Neural progenitor cell (in vitro differentiated cells): ENCODE results near the gene MBL2. TPM values are rescaled to one million over a fixed set of nuclear protein-coding genes. Genes with fewer than 3 reads are reported as not detected.

Source experiments
- DNase-seq: peaks from one replicate; pipeline ENCODE4 v3.0.0-alpha.2; 2016; ENCODE audit warnings: low spot score
- H2AFZ ChIP-seq: fragments of 200-600 bp; sonication (generic); replicated peaks from 2 replicates; pipeline ENCODE4 v1.6.1; 2016; ENCODE audit warnings: antibody characterized with exemption
- H3F3A ChIP-seq: fragments of 200-600 bp; sonication (generic); 2 replicates; pipeline ENCODE4 v1.6.1; 2016; ENCODE audit warnings: antibody characterized with exemption, low read depth
- H3K27ac ChIP-seq: fragments of 200-600 bp; sonication (generic); 2 replicates; pipeline ENCODE4 v1.5.1; 2016; ENCODE audit warnings: mild to moderate bottlenecking
- H3K27me3 ChIP-seq: fragments of 200-600 bp; sonication (generic); 2 replicates; pipeline ENCODE4 v1.6.1; 2016; ENCODE audit warnings: mild to moderate bottlenecking, moderate library complexity
- H3K36me3 ChIP-seq: fragments of 200-600 bp; sonication (generic); 2 replicates; pipeline ENCODE4 v1.5.1; 2016
- H3K4me1 ChIP-seq: fragments of 200-600 bp; sonication (generic); 2 replicates; pipeline ENCODE4 v1.6.1; 2016; ENCODE audit warnings: mixed run types
- H3K4me2 ChIP-seq: fragments of 200-600 bp; sonication (generic); 2 replicates; pipeline ENCODE4 v1.6.1; 2016
- H3K4me3 ChIP-seq: fragments of 200-600 bp; sonication (generic); 2 replicates; pipeline ENCODE4 v1.5.1; 2016
- H3K79me2 ChIP-seq: fragments of 200-600 bp; sonication (generic); 2 replicates; pipeline ENCODE4 v1.6.1; 2016; ENCODE audit warnings: low read depth
- H3K9ac ChIP-seq: fragments of 200-600 bp; sonication (generic); 2 replicates; pipeline ENCODE4 v1.6.1; 2016
- H3K9me3 ChIP-seq: fragments of 200-600 bp; sonication (generic); 2 replicates; pipeline ENCODE4 v1.5.1; 2016; ENCODE audit warnings: low read depth
- H4K20me1 ChIP-seq: fragments of 200-600 bp; sonication (generic); 2 replicates; pipeline ENCODE4 v1.6.1; 2016; ENCODE audit warnings: low read depth
- H3K27ac Mint-ChIP-seq: 3 replicates; pipeline ENCODE4 v1.8.0; 2021; ENCODE audit warnings: mixed read lengths
- H3K27me3 Mint-ChIP-seq: 2 replicates; pipeline ENCODE4 v1.8.0; 2022; ENCODE audit warnings: low read depth, mild to moderate bottlenecking, inconsistent platforms, moderate library complexity, mixed read lengths; ENCODE audit not compliant: insufficient read depth
- H3K36me3 Mint-ChIP-seq: 3 replicates; pipeline ENCODE4 v1.8.0; 2021; ENCODE audit warnings: mixed read lengths
- H3K4me1 Mint-ChIP-seq: 3 replicates; pipeline ENCODE4 v1.8.0; 2021; ENCODE audit warnings: mixed read lengths
- H3K4me3 Mint-ChIP-seq: 3 replicates; pipeline ENCODE4 v1.8.0; 2021; ENCODE audit warnings: mild to moderate bottlenecking, moderate library complexity, mixed read lengths
- H3K9me3 Mint-ChIP-seq: 3 replicates; pipeline ENCODE4 v1.8.0; 2020; ENCODE audit warnings: mixed read lengths
- EZH2 ChIP-seq: fragments of 200-600 bp; sonication (generic); IDR thresholded peaks from 2 replicates; pipeline ENCODE4 v1.6.1; 2017; ENCODE audit warnings: antibody characterized with exemption, mild to moderate bottlenecking, moderate library complexity
- EZH2phosphoT487 ChIP-seq: fragments of 200-600 bp; sonication (generic); IDR thresholded peaks from 2 replicates; pipeline ENCODE4 v1.6.1; 2017; ENCODE audit warnings: antibody characterized with exemption
- total RNA-seq: library from RNA; depleted of rRNA; stranded (reverse); fragments of >200 nt; gene quantifications from 2 replicates; pipeline ENCODE4 v1.2.3, GENCODE V29; 2015; ENCODE audit warnings: low replicate concordance
- TF ChIP-seq, protein P1 (sequence below): fragments of 200-600 bp; sonication (generic); IDR thresholded peaks from 2 replicates; pipeline ENCODE4 v1.5.1; 2017; ENCODE audit warnings: antibody characterized with exemption, mild to moderate bottlenecking

MBL2 gene
- total RNA-seq, 1 donor from 2014 or later: not detected

DNA sequence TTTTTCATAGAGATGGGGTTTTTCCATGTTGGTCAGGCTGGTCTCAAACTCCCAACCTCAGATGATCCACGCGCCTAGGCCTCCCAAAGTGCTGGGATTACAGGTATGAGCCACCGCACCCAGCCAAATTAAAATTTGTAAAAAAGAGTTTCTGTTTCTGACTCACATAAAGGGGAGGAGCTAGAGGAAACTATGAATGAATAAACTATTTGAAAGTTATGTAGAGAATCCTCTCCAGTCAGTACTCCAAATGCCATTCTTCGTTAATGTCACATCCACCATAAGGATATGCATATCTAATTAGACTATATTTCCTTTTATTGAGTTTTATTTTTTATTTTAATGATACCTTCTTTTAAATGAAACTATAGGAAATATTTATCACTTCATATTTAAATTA, 52.6 kb downstream of the MBL2 start:
- peaks cover 3% of the 10 kb centered on the region for H3K9me3 Mint-ChIP-seq
- Histone ChIP-seq H3K9me3 (no peaks in the 10 kb centered on the region), H3F3A (no peaks in the 10 kb centered on the region), H3K27ac (no peak overlapping the region), H3K79me2 (no peaks in the 10 kb centered on the region), H3K36me3 (no peaks in the 10 kb centered on the region), H3K4me3 (no peak overlapping the region), H2AFZ (no peak overlapping the region), H3K27me3 (no peaks in the 10 kb centered on the region), H4K20me1 (no peaks in the 10 kb centered on the region), H3K4me1 (no peaks in the 10 kb centered on the region), H3K4me2 (no peak overlapping the region), H3K9ac (no peak overlapping the region)
- H3K27ac Mint-ChIP-seq: no peak overlapping the region
- TF ChIP-seq EZH2phosphoT487: no peak
- TF ChIP-seq, protein P1, sequence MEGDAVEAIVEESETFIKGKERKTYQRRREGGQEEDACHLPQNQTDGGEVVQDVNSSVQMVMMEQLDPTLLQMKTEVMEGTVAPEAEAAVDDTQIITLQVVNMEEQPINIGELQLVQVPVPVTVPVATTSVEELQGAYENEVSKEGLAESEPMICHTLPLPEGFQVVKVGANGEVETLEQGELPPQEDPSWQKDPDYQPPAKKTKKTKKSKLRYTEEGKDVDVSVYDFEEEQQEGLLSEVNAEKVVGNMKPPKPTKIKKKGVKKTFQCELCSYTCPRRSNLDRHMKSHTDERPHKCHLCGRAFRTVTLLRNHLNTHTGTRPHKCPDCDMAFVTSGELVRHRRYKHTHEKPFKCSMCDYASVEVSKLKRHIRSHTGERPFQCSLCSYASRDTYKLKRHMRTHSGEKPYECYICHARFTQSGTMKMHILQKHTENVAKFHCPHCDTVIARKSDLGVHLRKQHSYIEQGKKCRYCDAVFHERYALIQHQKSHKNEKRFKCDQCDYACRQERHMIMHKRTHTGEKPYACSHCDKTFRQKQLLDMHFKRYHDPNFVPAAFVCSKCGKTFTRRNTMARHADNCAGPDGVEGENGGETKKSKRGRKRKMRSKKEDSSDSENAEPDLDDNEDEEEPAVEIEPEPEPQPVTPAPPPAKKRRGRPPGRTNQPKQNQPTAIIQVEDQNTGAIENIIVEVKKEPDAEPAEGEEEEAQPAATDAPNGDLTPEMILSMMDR: no peak
- no peak for TF ChIP-seq EZH2
- no peak overlapping the region for H3K4me3 Mint-ChIP-seq
- no peaks in the 10 kb centered on the region for H3K36me3 Mint-ChIP-seq
- peaks cover 3% of the 10 kb centered on the region for H3K27me3 Mint-ChIP-seq
- DNase-seq: no peak
- no peaks in the 10 kb centered on the region for H3K4me1 Mint-ChIP-seq
